SK-N-MC (cell line): ENCODE measurements around the gene TELO2.

Experiments
- EZH2 ChIP-seq: fragments of 200-600 bp; sonication (generic); IDR thresholded peaks from one replicate; pipeline ENCODE4 v1.6.1; 2017; ENCODE audit warnings: antibody characterized with exemption
- POLR2AphosphoS5 ChIP-seq: IDR thresholded peaks from 2 replicates; pipeline ENCODE4 v1.6.1; 2012; ENCODE audit warnings: mild to moderate bottlenecking, low read depth, low read length, borderline replicate concordance

- TF ChIP-seq EZH2 (no peak), POLR2AphosphoS5 (peak; percentile 80)
These were observed 18.2 kb upstream of the TELO2 start, which contains the start of gene CLCN7 for GRCh38 chr16:1474796-1475551.
